HepG2 (cell line): ENCODE data around the gene CNPY4. TPM values are rescaled to one million over a fixed set of nuclear protein-coding genes. Genes with fewer than 3 reads are reported as not detected.

Source experiments
- CHCHD3 ChIP-seq: sonication (generic); formaldehyde crosslinking; IDR thresholded peaks from 2 replicates; pipeline ENCODE4 v1.8.0; 2022; ENCODE audit warnings: mild to moderate bottlenecking, missing genetic modification reagents, moderate library complexity
- HMG20B ChIP-seq: conservative IDR thresholded peaks from 2 replicates; pipeline ENCODE4 v1.6.1; 2016; ENCODE audit warnings: missing genetic modification reagents, missing compliant biosample characterization
- KMT2A ChIP-seq: sonication (generic); formaldehyde crosslinking; IDR thresholded peaks from 2 replicates; pipeline ENCODE4 v1.4.0; 2020; ENCODE audit warnings: missing genetic modification reagents
- NFIC ChIP-seq: IDR thresholded peaks from 2 replicates; pipeline ENCODE4 v1.6.1; 2012; ENCODE audit warnings: mild to moderate bottlenecking, low read length, inconsistent platforms
- RFX5 ChIP-seq: IDR thresholded peaks from 2 replicates; pipeline ENCODE4 v1.6.1; 2011; ENCODE audit warnings: low read depth, low read length, improper control_type of control experiment
- SRY ChIP-seq: sonication (generic); formaldehyde crosslinking; IDR thresholded peaks from 2 replicates; pipeline ENCODE4 v1.8.0; 2022; ENCODE audit warnings: mild to moderate bottlenecking, missing genetic modification reagents
- TBX2 ChIP-seq: sonication (generic); formaldehyde crosslinking; IDR thresholded peaks from 2 replicates; pipeline ENCODE4 v1.5.0; 2020; ENCODE audit warnings: missing genetic modification reagents, mild to moderate bottlenecking, borderline replicate concordance
- XRCC5 ChIP-seq: fragments of 200-400 bp; formaldehyde crosslinking; optimal IDR thresholded peaks from 2 replicates; pipeline ENCODE3; 2017; ENCODE audit warnings: mild to moderate bottlenecking, low read length
- ZEB1 ChIP-seq: IDR thresholded peaks from 2 replicates; pipeline ENCODE4 v1.6.1; 2012; ENCODE audit warnings: mild to moderate bottlenecking, low read depth, inconsistent platforms; ENCODE audit not compliant: insufficient replicate concordance
- ZNF501 ChIP-seq: sonication (generic); formaldehyde crosslinking; IDR thresholded peaks from 2 replicates; pipeline ENCODE4 v1.5.1; 2020; ENCODE audit warnings: mild to moderate bottlenecking, moderate library complexity, missing genetic modification reagents
- ZNF577 ChIP-seq: sonication (generic); formaldehyde crosslinking; IDR thresholded peaks from 2 replicates; pipeline ENCODE4 v1.4.0; 2020; ENCODE audit warnings: mild to moderate bottlenecking, low read depth, missing genetic modification reagents, borderline replicate concordance
- polyA plus RNA-seq, 8 experiments: library from polyadenylated mRNA; depleted of rRNA in 3 of 8; stranded (reverse) in 7 of 8; unstranded in 1 of 8; fragments of >200 nt; fragmentation: Illumina TruSeq in 4 of 8; extraction: Trizol in 4 of 8; gene quantifications; 2 replicates each; pipeline versions ENCODE4 v1.2.1 to v1.2.3, GENCODE V29; 2011 to 2016; ENCODE audit warnings: low read depth in 4 of 8, missing spikeins in 1 of 8, mixed read lengths in 1 of 8; ENCODE audit not compliant: insufficient read depth in 1 of 8
- total RNA-seq, 5 experiments: library from RNA; depleted of rRNA; stranded (reverse); fragments of >200 nt; fragmentation: Illumina TruSeq; extraction: Trizol; gene quantifications; 2 replicates each; pipeline ENCODE4 v1.2.3, GENCODE V29; 2016; ENCODE audit warnings: low read depth in 1 of 5
- TF ChIP-seq, protein P1 (sequence below): sonication (generic); formaldehyde crosslinking; IDR thresholded peaks from 2 replicates; pipeline ENCODE4 v1.5.0; 2020; ENCODE audit warnings: missing genetic modification reagents, mild to moderate bottlenecking, borderline replicate concordance
- TF ChIP-seq, protein P2 (sequence below): sonication (generic); formaldehyde crosslinking; conservative IDR thresholded peaks from 2 replicates; pipeline ENCODE4 v1.4.0; 2020; ENCODE audit warnings: missing genetic modification reagents
- TF ChIP-seq, protein P3 (sequence below): IDR thresholded peaks from 2 replicates; pipeline ENCODE4 v1.6.1; 2016; ENCODE audit warnings: missing compliant biosample characterization, missing genetic modification reagents, borderline replicate concordance
- TF ChIP-seq, protein P4 (sequence below): IDR thresholded peaks from 2 replicates; pipeline ENCODE4 v1.6.1; 2012; ENCODE audit warnings: inconsistent platforms
- TF ChIP-seq, protein P5 (sequence below): conservative IDR thresholded peaks from 2 replicates; pipeline ENCODE4 v1.6.1; 2018; ENCODE audit warnings: missing genetic modification reagents
- TF ChIP-seq, protein P6 (sequence below): sonication (generic); formaldehyde crosslinking; IDR thresholded peaks from 2 replicates; pipeline ENCODE4 v1.4.0; 2020; ENCODE audit warnings: missing genetic modification reagents, mild to moderate bottlenecking, borderline replicate concordance
- TF ChIP-seq, protein P7 (sequence below): sonication (generic); formaldehyde crosslinking; IDR thresholded peaks from 2 replicates; pipeline ENCODE4 v1.8.1; 2023; ENCODE audit warnings: mild to moderate bottlenecking, missing genetic modification reagents
- TF ChIP-seq, protein P8 (sequence below): sonication (generic); formaldehyde crosslinking; IDR thresholded peaks from 2 replicates; pipeline ENCODE4 v1.4.0; 2020; ENCODE audit warnings: missing genetic modification reagents, borderline replicate concordance

The CNPY4 gene
- total and polyA plus RNA-seq, 2 of the 13 experiments (the other 11 are each of a cell fraction or from before 2014, with no cell fraction given): 6.2 to 12.7 TPM

DNA sequence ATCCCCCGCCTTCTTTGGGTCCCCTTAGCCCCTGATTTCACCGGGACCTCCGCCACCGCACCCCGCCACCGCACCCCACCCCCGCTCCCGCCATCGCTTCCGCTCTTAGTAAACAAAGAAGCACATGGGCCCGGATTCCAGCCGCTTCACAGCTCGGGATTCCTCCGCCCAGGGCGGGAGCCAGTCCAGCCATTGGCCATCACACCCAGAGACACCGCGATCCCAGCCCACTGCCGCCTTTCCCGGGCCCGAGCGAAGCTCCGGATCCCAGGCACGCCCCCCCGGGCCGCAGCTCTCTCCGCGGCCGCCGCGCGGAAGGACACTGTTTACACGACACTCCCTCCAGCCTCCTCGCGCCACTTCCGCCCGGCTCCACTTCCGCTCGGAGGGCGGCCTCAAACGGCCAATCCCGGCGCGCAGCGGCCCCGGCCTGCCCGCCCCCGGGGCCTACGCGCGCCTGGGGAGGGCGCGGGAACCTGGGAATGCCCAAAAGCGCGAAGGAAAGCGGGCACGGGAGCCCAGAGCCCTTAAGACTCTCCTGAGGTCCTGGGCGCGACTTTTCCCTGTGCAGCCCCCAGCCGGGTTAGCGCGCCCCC, 18.9 kb upstream of the CNPY4 start (continued):
- TF ChIP-seq TBX2 (CRISPR knock-in tag) (peak; percentile 92), CHCHD3 (CRISPR knock-in tag) (peak; percentile 70; the same call in 1 of the 2 replicates), ZNF501 (peak; percentile 83), SRY (peak; percentile 84), RFX5 (no peak), NFIC (0 out of 2 replicates have a peak, but pooled peaks have one; percentile 34), ZEB1 (peak; percentile 64), KMT2A (peak; percentile 64), HMG20B (CRISPR knock-in tag) (0 out of 2 replicates have a peak, but pooled peaks have one; percentile 14), XRCC5 (peak; percentile 88), ZNF577 (no peak)
- TF ChIP-seq, protein P1, sequence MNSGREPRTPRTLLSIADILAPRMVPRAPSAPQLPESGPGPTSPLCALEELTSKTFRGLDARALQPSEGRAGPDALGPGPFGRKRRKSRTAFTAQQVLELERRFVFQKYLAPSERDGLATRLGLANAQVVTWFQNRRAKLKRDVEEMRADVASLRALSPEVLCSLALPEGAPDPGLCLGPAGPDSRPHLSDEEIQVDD (CRISPR knock-in tag): no peak
- TF ChIP-seq, protein P2, sequence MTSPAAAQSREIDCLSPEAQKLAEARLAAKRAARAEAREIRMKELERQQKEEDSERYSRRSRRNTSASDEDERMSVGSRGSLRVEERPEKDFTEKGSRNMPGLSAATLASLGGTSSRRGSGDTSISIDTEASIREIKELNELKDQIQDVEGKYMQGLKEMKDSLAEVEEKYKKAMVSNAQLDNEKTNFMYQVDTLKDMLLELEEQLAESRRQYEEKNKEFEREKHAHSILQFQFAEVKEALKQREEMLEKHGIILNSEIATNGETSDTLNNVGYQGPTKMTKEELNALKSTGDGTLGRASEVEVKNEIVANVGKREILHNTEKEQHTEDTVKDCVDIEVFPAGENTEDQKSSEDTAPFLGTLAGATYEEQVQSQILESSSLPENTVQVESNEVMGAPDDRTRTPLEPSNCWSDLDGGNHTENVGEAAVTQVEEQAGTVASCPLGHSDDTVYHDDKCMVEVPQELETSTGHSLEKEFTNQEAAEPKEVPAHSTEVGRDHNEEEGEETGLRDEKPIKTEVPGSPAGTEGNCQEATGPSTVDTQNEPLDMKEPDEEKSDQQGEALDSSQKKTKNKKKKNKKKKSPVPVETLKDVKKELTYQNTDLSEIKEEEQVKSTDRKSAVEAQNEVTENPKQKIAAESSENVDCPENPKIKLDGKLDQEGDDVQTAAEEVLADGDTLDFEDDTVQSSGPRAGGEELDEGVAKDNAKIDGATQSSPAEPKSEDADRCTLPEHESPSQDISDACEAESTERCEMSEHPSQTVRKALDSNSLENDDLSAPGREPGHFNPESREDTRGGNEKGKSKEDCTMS (CRISPR knock-in tag): no peak
- TF ChIP-seq, protein P3, sequence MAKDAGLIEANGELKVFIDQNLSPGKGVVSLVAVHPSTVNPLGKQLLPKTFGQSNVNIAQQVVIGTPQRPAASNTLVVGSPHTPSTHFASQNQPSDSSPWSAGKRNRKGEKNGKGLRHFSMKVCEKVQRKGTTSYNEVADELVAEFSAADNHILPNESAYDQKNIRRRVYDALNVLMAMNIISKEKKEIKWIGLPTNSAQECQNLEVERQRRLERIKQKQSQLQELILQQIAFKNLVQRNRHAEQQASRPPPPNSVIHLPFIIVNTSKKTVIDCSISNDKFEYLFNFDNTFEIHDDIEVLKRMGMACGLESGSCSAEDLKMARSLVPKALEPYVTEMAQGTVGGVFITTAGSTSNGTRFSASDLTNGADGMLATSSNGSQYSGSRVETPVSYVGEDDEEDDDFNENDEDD: peak; percentile 91
- TF ChIP-seq, protein P4, sequence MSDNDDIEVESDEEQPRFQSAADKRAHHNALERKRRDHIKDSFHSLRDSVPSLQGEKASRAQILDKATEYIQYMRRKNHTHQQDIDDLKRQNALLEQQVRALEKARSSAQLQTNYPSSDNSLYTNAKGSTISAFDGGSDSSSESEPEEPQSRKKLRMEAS: peak; percentile 99
- TF ChIP-seq, protein P5, sequence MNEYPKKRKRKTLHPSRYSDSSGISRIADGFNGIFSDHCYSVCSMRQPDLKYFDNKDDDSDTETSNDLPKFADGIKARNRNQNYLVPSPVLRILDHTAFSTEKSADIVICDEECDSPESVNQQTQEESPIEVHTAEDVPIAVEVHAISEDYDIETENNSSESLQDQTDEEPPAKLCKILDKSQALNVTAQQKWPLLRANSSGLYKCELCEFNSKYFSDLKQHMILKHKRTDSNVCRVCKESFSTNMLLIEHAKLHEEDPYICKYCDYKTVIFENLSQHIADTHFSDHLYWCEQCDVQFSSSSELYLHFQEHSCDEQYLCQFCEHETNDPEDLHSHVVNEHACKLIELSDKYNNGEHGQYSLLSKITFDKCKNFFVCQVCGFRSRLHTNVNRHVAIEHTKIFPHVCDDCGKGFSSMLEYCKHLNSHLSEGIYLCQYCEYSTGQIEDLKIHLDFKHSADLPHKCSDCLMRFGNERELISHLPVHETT (CRISPR knock-in tag): peak; percentile 92
- TF ChIP-seq, protein P6, sequence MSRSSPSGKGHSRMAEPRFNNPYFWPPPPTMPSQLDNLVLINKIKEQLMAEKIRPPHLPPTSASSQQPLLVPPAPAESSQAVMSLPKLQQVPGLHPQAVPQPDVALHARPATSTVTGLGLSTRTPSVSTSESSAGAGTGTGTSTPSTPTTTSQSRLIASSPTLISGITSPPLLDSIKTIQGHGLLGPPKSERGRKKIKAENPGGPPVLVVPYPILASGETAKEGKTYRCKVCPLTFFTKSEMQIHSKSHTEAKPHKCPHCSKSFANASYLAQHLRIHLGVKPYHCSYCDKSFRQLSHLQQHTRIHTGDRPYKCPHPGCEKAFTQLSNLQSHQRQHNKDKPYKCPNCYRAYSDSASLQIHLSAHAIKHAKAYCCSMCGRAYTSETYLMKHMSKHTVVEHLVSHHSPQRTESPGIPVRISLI (CRISPR knock-in tag): peak; percentile 49; the same call in 1 of the 2 replicates
- TF ChIP-seq, protein P7, sequence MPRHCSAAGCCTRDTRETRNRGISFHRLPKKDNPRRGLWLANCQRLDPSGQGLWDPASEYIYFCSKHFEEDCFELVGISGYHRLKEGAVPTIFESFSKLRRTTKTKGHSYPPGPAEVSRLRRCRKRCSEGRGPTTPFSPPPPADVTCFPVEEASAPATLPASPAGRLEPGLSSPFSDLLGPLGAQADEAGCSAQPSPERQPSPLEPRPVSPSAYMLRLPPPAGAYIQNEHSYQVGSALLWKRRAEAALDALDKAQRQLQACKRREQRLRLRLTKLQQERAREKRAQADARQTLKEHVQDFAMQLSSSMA (CRISPR knock-in tag): peak; percentile 31; the same call in 1 of the 2 replicates
- TF ChIP-seq, protein P8, sequence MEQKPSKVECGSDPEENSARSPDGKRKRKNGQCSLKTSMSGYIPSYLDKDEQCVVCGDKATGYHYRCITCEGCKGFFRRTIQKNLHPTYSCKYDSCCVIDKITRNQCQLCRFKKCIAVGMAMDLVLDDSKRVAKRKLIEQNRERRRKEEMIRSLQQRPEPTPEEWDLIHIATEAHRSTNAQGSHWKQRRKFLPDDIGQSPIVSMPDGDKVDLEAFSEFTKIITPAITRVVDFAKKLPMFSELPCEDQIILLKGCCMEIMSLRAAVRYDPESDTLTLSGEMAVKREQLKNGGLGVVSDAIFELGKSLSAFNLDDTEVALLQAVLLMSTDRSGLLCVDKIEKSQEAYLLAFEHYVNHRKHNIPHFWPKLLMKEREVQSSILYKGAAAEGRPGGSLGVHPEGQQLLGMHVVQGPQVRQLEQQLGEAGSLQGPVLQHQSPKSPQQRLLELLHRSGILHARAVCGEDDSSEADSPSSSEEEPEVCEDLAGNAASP (CRISPR knock-in tag): peak; percentile 72
